ENCODE data around the gene SNRNP200. TPM values are rescaled to one million over a fixed set of nuclear protein-coding genes. Genes with fewer than 3 reads are reported as not detected.

SNRNP200 gene
- total RNA-seq: 100 to 1,000 TPM; 207 to 236 (median 228) TPM
- 94.5 TPM for total RNA-seq (2013)

DNA sequence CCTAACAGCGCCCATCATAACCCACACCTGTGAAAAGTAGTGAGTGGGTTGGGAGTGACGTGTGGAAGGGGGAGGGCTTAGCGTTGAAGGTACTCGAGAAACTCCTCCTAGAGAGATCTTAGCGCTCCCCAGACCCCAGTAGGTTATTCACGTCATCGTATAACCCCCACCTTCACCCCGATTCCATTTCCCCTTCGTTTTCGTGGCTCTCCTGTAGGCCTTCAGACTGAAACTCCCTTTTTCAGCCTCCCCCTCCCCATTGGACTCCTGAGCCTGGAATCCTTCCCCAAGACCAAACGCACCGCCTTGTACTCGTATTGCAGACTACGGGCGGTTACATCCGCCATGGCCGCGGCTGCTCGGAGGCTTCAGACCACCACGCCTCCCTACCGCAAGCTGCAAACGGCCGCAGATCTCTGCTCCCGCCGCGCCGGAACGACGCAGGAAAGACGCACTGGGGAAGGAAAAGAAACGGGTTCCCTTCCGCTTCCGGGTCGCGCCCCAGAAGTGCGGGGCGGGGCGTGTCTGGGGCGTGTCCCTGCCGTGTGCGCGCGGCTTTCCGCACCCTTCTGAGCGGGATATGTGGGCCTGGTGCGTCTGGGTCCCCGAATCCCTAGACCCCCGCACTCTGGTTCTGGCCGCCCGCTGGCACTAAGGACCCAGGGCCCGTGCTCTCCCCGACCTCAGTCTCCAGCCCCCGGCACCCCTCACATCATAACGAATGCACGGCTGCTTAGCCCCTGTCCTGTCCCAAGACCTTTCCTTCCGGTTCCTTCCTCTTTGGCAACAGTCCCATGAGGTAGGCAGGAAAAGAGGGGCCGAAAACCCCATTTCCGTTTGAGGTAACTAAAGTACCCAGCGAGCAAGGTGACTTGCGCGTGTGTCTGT is at the start of gene SNRNP200:
Gene SNRNP200, minus strand, starts transcription at position 456 of the 888 bp plus-strand sequence. Its CDS starts 109 bp downstream, at position 347.
- H3K4me1 ChIP-seq (ENCODE audit: control insufficient read depth, insufficient read depth, low read length): peaks cover 24% of the 10 kb centered on the region
- DNase-seq: peak; percentile 83 to 96
- peaks cover 22% of the 10 kb centered on the region for H3K36me3 Mint-ChIP-seq
- H3K4me3 ChIP-seq (ENCODE audit: low read length): peak within 1 kb of the TSS; percentile 91
- H3K36me3 ChIP-seq (ENCODE audit: control insufficient read depth, insufficient read depth, low read length): peaks cover 42% of the 10 kb centered on the region
- H3K27me3 Mint-ChIP-seq (ENCODE audit: low read depth in 2 of 2): no peaks in the 10 kb centered on the region
- under 1% methylated on average over 58 of the region's 61 CpGs for WGBS (ENCODE audit: insufficient coverage)
- H3K9me3 Mint-ChIP-seq: no peaks in the 10 kb centered on the region
- H3K4me1 Mint-ChIP-seq: peaks cover 55 to 56% of the 10 kb centered on the region in 2 donors
- TF ChIP-seq, protein P1, sequence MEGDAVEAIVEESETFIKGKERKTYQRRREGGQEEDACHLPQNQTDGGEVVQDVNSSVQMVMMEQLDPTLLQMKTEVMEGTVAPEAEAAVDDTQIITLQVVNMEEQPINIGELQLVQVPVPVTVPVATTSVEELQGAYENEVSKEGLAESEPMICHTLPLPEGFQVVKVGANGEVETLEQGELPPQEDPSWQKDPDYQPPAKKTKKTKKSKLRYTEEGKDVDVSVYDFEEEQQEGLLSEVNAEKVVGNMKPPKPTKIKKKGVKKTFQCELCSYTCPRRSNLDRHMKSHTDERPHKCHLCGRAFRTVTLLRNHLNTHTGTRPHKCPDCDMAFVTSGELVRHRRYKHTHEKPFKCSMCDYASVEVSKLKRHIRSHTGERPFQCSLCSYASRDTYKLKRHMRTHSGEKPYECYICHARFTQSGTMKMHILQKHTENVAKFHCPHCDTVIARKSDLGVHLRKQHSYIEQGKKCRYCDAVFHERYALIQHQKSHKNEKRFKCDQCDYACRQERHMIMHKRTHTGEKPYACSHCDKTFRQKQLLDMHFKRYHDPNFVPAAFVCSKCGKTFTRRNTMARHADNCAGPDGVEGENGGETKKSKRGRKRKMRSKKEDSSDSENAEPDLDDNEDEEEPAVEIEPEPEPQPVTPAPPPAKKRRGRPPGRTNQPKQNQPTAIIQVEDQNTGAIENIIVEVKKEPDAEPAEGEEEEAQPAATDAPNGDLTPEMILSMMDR (IDR thresholded peaks at IDR 0.05): no peak
- intact Hi-C loops (cut with micrococcal nuclease): loop anchor here (1.0 to 5.0 kb wide), 4 partner anchors 15 to 232 kb away; partner anchors contain the start of genes CIAO1 and DUSP2
- peak within 1 kb of the TSS; percentile 98 for H3K4me3 Mint-ChIP-seq
- H3K27ac Mint-ChIP-seq: peak within 1 kb of the TSS; percentile 97 to 99
- no peaks in the 10 kb centered on the region for H3K27me3 ChIP-seq (ENCODE audit: control insufficient read depth, insufficient read depth, low read length)
- ATAC-seq: peak; percentile 90 to 95 (median 90)
- H3K9me3 ChIP-seq (ENCODE audit: control insufficient read depth, insufficient read depth, low read length): no peaks in the 10 kb centered on the region
- peak within 1 kb of the TSS; percentile 94 for H3K27ac ChIP-seq (ENCODE audit: low read length)

DNA sequence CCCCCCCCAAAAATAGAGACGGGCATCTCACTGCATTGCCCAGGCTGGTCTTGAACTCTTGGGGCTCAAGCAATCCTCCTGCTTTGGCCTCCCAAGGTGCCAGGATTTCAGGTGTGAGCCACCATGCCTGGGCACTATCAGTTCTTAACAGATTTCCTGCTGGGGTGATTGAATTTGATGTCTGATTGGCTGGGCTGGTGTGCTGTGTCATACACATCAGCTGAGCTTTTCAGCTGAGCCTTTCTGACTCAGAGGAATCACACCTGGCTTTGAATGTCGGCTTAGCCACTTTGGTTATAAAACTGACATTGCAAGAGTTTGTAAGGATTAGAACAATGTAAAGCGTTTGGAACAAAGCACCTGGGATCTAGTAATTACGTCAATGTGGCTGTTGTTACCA is 49.1 kb upstream of the SNRNP200 start:
- no peak overlapping the region for H3K27ac ChIP-seq (ENCODE audit: low read length)
- TF ChIP-seq, protein P1 (IDR thresholded peaks at IDR 0.05): no peak
- Mint-ChIP-seq H3K4me3 (no peak overlapping the region), H3K36me3 (no peaks in the 10 kb centered on the region), H3K9me3 (no peaks in the 10 kb centered on the region), H3K4me1 (no peaks in the 10 kb centered on the region), H3K27me3 (ENCODE audit: low read depth in 2 of 2) (no peaks in the 10 kb centered on the region), H3K27ac (no peak overlapping the region)
- no peaks in the 10 kb centered on the region for H3K9me3 ChIP-seq (ENCODE audit: control insufficient read depth, insufficient read depth, low read length)
- no peaks in the 10 kb centered on the region for H3K27me3 ChIP-seq (ENCODE audit: control insufficient read depth, insufficient read depth, low read length)
- WGBS (ENCODE audit: insufficient coverage): 93% methylated on average over 4 of the region's 4 CpGs
- H3K4me3 ChIP-seq (ENCODE audit: low read length): no peak overlapping the region
- no peaks in the 10 kb centered on the region for H3K36me3 ChIP-seq (ENCODE audit: control insufficient read depth, insufficient read depth, low read length)
- intact Hi-C loops (cut with micrococcal nuclease): no loop called here
- no peak for ATAC-seq
- no peaks in the 10 kb centered on the region for H3K4me1 ChIP-seq (ENCODE audit: control insufficient read depth, insufficient read depth, low read length)
- no peak for DNase-seq

DNA sequence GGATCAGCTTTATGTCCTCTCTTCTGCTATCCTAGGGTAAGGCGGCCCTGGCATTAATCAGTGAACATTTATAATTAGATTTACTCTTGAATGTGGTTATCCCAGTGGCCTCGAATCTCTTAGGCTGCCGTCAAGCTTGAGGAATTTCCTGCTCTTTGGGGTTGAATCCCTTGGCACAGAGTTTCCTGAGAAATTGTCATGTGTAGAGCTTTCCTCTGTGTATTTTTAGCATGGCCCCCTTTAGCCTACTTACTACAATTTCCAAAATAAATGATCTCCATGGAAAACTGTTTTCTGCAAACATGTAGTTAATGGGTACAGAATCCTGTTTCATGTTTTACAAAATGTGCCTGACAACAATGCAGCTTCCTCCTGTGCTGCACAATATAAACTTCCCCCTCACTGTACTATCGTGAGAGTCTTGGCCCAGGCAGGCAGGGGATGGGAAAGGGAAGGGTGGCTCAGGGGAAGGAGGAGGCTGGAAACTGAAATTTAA is 48.3 kb upstream of the SNRNP200 start:
- no peak overlapping the region for H3K4me3 ChIP-seq (ENCODE audit: low read length)
- H3K9me3 ChIP-seq (ENCODE audit: control insufficient read depth, insufficient read depth, low read length): no peaks in the 10 kb centered on the region
- intact Hi-C loops (cut with micrococcal nuclease): no loop called here
- Mint-ChIP-seq H3K36me3 (no peaks in the 10 kb centered on the region), H3K27me3 (ENCODE audit: low read depth in 2 of 2) (no peaks in the 10 kb centered on the region), H3K4me3 (no peak overlapping the region), H3K9me3 (no peaks in the 10 kb centered on the region), H3K27ac (no peak overlapping the region), H3K4me1 (no peaks in the 10 kb centered on the region)
- no peak for DNase-seq
- TF ChIP-seq, protein P1 (IDR thresholded peaks at IDR 0.05): no peak
- ATAC-seq: no peak
- H3K27me3 ChIP-seq (ENCODE audit: control insufficient read depth, insufficient read depth, low read length): no peaks in the 10 kb centered on the region
- H3K36me3 ChIP-seq (ENCODE audit: control insufficient read depth, insufficient read depth, low read length): no peaks in the 10 kb centered on the region
- 97% methylated on average over 4 of the region's 4 CpGs for WGBS (ENCODE audit: insufficient coverage)
- H3K4me1 ChIP-seq (ENCODE audit: control insufficient read depth, insufficient read depth, low read length): no peaks in the 10 kb centered on the region
- no peak overlapping the region for H3K27ac ChIP-seq (ENCODE audit: low read length)

Measured in natural killer cell (primary cell).